ENCODE data around the gene FN1.
"Not testable (repeated sequence)": the region's sequence is repeated elsewhere in the genome, so short reads cannot be mapped to it uniquely, and the experiment has no call there.

Gene FN1

DNA sequence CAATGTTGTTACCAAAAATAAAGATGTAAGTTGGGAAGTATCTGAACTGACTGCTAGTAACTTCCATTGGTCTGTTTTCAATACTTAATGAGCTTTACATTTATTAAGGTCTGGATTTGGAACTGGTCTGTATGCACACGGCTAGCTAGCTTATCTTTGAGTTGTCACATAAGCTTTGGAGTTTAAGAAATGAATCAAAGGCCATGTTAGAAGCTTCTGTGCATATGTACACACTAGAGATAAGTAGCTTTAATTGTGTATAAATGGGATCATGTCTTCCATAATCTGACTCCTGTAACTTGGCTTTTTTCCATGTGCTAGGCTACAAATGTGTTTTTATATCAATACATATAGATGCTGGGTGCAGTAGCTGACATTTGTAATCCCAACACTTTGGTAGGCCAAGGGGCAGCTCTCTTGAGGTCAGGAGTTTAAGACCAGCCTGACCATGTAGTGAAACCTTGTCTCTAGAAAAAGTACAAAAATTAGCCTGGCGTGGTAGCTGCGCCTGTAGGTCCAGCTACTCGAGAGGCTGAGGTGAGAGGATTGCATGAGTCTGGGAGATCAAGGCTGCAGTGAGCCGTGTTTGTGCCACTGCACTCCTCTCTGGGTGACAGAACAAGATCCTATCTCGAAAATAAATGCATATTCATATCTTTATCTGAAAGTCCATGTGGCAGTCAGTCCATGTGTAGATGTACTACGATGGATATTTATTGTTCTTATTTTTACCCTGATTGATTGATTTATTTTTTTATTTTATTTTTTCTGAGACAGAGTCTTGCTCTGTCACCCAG lies 96.8 kb downstream of the FN1 start:
- no peak for DNase-seq (ENCODE audit: low spot score)

DNA sequence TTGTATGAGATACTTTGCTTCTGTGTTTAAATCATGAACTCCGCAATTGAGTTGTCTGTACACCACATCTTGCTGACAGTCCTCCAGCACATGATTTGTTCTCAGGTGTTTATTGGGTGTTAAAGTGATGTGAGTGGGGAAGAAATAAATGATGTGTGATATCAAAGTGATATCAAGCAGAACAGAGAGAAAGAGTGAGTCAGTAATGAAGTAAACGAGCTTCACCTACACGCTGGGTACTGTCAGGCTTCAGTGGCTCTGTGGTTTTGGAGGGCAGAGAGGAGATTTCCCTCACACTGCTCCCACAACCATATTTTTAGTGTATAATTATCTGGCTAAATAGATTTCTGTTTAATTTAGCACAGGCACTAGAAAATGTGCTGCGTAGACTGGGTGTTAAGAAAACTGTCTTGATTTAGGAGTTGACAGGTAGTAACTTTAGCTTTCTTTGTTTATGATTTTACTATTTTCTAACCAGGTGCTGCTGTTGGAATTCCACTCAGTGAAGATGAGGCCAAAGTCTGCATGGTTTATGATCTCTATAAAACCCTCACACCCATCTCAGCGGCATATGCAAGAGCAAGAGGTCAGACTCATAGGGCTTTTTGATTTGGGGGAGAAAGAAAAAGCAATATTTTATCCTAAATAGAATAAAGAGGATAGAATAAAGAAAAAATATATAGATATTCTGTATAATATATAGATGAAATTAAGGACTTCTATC lies 102.8 kb downstream of the FN1 start:
- DNase-seq (ENCODE audit: low spot score), result peak; percentile 48

DNA sequence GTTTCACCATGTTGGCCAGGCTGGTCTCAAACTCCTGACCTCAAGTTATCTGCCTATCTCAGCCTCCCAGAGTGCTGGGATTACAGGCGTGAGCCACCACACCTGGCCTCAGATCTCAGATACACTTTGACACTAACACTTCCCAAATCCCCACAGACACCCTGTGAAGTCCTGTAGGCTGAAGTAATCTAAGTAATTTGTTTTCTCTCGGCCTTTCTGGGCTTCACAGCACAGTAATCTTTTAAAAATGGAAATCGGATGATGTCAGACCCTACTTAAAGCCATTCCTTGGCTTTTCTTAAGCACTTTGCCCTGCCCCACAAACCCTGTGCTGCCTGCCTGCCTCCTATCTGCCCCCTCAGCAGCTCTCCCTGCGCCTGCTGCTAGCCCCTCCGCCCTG lies 107.8 kb downstream of the FN1 start:
- no peak for DNase-seq (ENCODE audit: low spot score)

DNA sequence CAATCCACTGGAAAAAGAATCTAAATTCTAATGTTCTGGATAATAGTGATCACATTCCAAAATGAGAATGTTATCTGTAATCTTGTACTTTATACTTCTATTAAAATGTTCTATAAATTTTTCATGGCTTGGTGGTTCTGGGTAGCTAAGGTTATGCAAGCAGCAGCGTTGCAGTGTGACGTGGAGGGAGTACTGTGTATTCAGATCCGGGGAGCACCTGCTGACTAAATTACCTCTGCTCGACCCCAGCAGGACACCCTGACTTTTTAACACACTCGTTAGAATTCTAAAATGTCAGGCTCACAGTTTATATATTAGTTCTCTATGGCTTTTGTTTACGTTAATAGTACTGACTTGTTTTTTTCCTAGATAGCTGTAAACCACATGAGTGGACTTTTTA lies 111.1 kb downstream of the FN1 start:
- no peak for DNase-seq (ENCODE audit: low spot score)

DNA sequence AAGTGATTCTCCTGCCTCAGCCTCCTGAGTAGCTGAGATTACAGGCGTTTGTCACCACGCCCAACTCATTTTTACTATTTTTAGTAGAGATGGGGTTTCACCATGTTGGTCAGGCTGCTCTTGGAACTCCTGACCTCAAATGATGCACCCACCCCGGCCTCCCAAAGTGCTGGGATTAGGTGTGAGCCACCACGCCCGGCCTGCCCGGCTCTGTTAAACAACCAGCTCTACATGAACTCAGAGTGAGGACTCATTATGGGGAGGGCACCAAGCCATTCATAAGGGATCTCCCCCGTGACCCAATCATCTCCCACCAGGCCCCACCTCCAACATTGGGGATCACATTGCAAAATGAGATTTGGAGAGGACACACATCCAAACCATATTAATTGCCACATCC lies 115.2 kb downstream of the FN1 start:
- no peak for DNase-seq (ENCODE audit: low spot score)

DNA sequence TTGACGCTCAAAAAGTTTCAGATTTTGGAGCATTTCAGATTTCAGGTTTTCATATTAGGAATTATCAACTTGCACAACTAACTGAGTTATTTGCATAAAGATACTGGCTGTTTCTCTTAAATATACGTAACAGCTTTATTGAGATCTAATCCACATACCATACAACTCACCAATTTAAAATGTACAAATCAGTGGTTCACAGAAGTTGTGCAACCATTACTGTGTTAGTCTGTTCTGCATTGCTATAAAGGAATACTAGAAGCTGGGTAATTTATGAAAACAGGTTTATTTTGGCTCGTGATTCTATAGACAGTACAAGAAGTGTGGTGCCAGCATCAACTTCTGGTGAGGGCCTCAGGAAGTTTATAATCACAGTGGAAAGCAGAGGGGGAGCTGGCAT lies 115.8 kb downstream of the FN1 start:
- DNase-seq (ENCODE audit: low spot score), result no peak

DNA sequence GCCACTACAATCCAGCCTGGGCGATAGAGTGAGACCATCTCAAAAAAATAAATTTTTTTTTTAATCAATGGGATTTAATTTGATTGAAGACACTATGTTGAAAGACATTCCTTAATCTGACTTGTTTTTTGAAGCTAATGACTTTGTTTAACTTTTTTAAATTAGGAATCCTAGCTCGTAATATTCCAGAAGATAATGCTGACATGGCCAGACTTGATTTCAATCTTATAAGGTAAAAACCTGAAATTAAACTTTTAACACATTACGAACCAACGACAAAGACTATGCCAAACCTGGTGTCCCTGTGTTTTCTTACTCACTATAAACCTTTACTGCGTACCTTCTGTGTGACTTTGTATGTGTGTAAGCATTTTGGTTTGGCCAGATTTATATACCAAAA lies 116.4 kb downstream of the FN1 start:
- no peak for DNase-seq (ENCODE audit: low spot score)

DNA sequence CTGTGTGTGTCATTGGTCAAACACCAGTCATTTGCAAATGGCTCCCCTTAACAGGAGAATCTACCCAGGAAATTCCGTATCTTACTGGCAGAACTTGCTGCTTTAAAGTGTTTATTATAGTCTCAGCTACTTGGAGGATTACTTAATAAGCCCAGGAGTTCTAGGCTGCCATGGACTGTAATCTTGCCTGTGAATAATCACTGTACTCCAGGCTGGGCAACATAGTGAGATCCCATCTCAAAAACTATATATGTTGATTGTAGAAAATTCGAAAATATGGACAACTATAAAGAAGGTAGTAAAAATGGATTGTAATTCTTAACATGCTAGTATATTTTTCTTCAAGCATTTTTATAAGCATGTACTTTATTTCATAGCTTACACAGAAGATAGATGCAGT lies 119.5 kb downstream of the FN1 start:
- DNase-seq (ENCODE audit: low spot score), result no peak

DNA sequence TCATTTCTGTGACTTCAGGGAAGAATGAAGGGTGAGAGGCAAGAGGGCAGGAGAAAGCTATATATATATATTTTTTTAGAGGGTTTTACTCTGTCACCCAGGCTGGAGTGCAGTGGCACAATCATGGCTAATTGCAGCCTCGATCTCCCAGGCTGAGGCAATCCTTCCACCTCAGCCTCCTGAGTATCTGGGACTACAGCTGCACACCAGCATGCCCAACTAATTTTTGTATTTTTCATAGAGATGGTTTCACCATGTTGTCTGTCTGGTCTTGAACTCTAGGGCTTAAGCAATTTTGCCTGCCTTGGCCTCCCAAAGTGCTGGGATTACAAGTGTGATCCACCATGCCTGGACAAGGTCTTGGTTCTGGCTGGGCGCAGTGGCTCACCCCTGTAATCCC lies 120.6 kb downstream of the FN1 start:
- DNase-seq (ENCODE audit: low spot score), result no peak

DNA sequence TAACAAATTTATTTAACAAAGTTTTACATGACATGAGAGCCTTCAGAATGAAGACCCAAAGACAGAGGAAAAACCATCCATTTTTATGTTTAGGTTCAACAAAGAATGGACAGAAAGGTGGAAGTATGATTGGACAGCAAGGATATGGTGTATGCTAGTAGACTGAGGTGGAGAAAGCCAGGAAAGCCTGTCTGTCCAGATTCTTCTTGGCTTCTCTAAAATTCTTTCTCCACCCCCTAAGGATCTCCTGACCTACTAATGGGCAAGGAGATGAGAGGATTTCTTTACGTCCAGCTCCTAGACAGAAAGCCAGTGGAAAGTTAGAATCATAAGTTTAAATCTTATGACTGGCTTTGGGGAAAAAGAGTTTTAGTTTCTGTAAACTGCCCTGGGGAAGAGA lies 121.0 kb downstream of the FN1 start:
- no peak for DNase-seq (ENCODE audit: low spot score)

DNA sequence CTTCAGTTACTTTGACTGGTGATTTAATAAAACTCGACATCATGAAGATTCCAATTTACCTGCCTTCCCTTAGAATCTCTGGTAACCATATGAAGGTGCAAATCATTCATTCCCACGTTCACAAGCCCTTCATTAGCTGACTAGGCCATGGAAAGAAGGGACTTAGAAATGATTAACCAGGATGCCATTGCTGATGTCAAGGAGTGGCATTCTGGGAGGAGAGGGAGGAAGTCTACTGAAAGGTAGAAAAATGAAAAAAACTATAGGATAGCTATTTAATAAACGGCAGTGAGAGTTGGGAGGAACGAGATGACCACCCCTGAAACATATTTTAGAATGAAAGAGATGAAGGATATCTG lies 122.6 kb downstream of the FN1 start:
- DNase-seq (ENCODE audit: low spot score), result no peak

DNA sequence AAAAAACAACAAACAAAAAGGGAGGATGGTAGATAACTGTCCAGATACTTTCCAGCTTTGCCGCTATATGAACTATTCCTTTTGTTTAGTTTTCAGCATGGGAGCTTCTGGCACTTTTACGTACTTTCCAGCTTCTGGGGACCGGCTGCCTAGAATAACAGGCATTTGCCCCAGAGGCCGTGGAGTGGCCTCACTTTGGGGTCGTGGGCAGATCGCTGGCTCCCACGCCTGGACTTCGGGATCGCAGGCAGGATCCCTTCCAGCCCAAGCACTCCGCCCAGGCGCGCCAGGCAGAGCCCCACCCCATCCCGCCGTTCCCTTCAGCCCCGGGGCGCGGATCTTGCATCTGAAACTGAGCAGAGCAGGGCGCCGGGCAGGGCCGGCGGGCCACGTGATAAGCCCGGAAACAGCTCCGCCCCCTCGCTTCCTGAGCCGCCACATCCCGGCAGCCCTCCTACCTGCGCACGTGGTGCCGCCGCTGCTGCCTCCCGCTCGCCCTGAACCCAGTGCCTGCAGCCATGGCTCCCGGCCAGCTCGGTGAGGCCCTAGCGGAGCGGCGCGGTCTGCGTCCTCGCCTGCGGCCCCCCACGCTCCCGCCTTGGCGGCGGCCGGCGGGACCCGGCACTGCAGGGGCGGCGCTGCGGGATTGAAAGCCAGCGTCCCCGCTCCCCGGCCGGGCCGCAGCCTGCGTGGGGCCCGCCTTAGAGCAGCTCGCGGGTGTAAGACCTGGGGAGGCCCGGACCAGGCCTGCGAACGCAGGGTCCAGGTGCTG lies 124.1 kb downstream of the FN1 start, which contains the start of gene ATIC:
Gene ATIC (plus strand): TSS at position 435 of the 772 bp plus-strand sequence. CDS start 84 bp downstream, at position 519.
- peak; percentile 90 for DNase-seq (ENCODE audit: low spot score)

DNA sequence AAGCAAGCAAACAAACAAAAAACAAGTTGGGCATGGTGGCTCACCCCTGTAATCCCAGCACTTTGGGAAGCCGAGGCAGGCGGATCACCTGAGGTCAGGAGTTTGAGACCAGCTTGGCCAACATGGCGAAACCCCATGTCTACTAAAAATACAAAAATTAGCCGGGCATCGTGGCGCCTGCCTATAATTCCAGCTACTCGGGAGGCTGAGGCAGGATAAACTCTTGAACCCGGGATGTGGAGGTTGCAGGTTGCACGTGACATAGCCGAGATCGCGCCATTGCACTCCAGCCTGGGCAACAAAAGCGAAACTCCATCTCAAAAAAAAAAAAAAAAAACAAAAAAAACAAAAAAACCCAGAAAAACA lies 124.6 kb downstream of the FN1 start:
- DNase-seq (ENCODE audit: low spot score), result not testable (repeated sequence)
